ENCODE measurements around the gene CYBC1.
"Not testable (repeated sequence)": the region's sequence is repeated elsewhere in the genome, so short reads cannot be mapped to it uniquely, and the experiment has no call there.

CYBC1 gene

GRCh38 chr17:82432017-82432416 is 18.5 kb downstream of the CYBC1 start:
- DNase-seq: no peak

- DNase-seq: no peak
Measured at GRCh38 chr17:82429824-82430223, 20.7 kb downstream of the CYBC1 start.

- no peak for DNase-seq
Measured at GRCh38 chr17:82428546-82428945, 22.0 kb downstream of the CYBC1 start.

DNA sequence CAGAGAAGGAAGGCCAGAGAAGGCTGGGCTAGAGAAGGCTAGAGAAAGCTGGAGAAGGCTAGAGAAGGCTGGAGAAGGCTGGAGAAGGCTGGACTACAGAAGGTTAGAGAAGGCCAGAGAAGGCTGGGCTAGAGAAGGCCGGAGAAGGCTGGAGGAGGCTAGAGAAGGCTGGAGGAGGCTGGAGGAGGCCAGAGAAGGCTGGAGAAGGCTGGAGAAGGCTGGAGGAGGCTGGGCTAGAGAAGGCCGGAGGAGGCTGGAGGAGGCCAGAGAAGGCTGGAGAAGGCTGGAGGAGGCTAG is 25.7 kb downstream of the CYBC1 start:
- DNase-seq: no peak

DNA sequence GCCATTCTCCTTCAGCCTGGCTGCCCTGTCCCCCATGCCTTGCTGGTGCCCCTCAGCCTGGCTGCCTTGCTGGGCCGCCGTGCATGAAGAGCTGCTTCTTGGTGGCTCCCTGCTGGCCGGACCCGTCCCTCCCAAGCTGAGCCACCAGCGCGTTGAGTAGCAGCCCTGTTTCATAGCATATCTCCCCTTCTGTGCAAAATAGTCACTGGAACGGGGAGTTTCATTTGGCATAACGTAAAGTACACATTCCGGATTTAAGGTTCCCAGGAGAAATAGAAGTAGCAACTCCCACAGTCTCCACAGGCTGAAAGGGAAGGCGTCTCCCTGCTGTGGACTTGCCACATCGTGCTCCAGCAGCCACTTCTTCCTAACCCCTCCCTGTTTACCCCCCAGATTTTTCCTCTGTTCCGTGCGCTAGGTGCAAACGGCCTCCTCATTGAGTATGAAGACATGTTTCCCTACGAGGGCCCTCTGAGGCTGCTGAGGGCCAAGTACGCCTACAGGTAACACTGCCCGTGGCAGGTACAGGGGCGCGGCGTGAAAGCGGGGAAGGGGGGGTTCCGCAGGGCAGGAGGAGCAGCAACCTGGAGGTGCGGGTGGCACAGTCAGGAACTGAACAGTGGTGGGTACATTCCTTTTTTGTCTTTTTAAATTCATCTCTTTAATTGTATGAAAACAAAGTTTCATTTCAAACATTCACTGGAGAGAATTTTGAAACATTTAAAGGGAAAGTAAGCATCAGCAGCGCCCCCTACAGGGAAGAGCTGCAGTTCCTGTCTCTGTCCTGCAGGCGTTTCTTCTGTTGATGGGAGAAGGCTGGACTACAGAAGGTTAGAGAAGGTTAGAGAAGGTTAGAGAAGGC is 26.3 kb downstream of the CYBC1 start:
- DNase-seq: peak; percentile 46

- DNase-seq: no peak
Measured at GRCh38 chr17:82419540-82419939, 31.0 kb downstream of the CYBC1 start.

DNA sequence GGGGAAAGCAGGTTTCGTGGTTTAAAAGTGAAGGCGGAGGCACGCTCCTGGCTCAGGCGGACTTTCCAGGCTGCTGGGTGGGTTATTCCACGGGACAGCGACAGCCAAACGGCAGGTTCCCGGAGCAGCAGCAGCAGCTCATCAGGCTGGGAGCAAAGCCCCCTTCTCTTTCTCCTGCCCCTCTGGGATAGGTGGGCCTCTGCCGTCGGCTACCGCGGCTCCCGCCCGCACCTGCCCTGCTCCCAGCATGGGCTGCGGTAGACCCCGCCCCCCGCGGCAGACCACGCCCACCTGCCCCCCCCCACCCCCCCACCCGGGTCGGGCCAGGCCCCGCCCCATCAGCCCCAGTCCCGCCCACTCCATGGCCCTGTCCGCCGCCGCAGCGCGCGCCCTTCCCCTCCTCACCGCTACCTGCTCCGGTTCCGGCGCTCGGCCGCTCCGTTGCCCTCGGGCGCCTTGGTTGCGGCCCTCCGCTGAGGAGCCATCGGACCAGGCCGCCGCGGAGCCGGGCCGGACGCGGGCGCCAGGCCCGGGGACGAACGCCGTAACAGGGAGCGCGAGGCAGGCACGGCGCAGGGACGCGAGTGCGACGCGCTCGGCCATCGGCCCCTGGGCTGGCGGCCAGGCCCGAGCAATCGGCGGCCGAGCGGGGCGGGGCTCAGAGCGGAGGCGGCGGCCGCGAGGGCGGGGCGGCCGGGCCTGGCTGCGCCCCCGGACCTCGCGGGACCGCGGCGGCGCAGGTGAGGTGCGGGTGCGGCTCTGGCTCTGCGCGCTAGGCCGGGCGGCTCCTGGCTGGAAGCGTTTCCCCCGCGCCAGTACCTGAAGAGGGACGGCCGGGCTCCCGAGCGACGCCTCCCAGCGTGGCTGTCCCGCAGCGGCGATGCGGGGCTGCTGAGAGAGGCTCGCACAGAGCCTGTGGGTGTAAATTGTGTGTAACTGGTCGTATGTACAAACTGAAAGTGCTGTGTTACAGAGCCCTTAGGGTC is 32.3 kb downstream of the CYBC1 start, which contains the start of the genes HEXD and OGFOD3:
Gene HEXD, plus strand, starts transcription at position 347 of the 986 bp plus-strand sequence. CDS start 1,453 bp downstream, outside the sequence.
Gene OGFOD3, minus strand, starts transcription at position 586 of the 986 bp plus-strand sequence. Its CDS starts 101 bp downstream, at position 485.
- peak; percentile 80 for DNase-seq

GRCh38 chr17:82416771-82417170 is 33.8 kb downstream of the CYBC1 start:
- no peak for DNase-seq

DNA sequence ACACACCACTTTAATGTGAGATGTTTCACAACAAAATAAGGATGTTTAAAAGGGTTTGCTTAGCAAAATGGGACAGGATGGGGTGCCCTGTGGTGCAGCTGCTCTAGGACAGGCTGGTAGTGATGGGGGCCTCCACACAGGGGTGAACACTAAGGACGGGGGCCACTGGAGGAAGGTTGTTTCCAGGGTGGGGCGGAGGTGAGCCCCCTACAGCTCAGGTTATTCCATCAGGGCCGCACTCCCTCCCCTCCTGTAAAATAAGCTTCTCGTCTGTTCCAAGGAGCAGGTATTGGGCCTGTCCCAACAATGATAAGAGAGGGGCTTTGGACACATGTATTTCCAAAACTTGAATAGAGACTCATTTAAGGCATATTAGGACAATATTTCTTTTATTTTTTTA is 34.3 kb downstream of the CYBC1 start:
- no peak for DNase-seq

DNA sequence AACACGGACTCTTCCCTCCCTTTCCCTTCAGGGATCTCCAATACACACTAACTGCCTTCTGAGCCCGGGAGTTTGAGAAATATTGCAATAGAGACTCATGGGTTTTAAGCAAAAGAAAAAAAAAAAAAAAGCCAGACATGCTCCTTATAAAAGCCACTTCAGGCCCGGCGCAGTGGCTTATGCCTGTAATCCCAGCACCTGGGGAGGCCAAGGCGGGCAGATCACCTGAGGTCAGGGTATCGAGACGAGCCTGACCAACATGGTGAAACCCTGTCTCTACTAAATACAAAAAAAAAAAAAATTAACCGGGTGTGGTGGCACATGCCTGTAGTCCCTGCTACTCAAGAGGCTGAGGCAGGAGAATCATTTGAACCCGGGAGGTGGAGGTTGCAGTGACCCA is 34.8 kb downstream of the CYBC1 start:
- no peak for DNase-seq

DNA sequence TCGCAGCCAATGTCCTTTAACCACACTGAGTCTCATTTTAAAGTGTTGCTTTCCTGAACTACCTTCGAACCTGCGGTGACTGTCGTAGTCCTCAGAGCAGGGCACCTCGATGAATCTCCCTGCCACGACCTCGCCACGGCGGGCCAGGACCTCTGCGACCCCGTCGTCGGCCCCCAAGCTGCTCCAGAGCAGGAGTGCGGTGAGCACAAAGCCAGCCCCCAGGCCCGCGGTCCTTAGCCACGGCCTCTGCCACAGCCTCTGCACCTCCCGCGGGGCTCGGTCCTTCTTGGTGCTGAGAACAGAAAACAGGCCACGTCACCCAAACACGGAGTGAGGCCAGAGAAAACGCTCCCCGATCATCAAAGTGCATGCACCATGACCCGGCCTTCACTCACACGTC is 35.2 kb downstream of the CYBC1 start:
- DNase-seq: no peak

- DNase-seq: peak; percentile 70
Measured at GRCh38 chr17:82414548-82415281, 35.8 kb downstream of the CYBC1 start.

DNA sequence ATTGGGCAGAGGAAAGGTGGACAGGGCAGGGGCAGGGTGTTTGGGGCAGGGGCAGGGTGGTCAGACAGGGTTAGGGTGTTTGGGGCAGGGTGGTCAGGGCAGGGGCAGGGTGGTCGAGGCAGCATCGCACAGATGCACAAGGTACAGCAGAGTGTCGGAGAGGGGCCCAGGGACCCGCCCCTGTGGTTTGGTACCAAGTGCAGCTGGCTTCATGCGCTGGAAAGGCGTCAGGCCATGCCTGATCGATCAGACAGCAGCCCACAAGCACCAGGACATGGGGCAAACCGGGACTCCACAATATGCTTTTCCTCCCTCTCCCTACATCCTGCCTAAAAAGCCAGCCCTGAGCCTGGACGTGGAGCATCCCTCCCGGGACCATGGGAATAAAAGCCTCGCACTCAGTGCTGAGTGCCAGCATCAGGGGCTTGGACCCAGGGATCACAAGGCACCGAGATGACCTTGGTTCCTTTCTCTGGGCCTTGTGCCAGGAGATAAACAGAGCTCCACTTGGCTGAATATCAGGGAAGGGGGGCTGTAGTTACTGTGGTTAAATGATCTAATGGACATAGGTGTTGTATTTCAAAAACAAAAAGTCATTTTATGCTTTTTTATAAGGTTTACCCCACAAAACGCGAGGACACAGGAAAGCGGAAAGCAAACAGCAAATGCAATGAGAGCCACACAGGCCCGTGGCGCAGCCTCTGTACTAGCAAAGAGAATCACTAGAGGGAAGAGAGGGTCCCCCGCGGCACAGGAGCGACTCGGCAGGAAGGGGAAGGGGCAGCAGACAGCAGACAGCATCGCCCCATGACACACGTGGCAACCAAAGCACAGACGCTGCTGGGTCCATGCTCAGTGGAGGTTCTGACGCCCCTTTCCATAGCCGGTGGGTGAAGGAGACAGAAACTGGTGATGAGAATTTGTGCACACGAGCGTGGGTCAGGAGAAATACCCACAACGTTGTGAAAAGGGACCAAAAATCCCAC is 37.7 kb downstream of the CYBC1 start:
- DNase-seq: no peak

GRCh38 chr17:82412081-82412480 is 38.5 kb downstream of the CYBC1 start:
- DNase-seq: not testable (repeated sequence)

- DNase-seq: no peak
Measured at GRCh38 chr17:82411396-82412053, 39.0 kb downstream of the CYBC1 start.

DNA sequence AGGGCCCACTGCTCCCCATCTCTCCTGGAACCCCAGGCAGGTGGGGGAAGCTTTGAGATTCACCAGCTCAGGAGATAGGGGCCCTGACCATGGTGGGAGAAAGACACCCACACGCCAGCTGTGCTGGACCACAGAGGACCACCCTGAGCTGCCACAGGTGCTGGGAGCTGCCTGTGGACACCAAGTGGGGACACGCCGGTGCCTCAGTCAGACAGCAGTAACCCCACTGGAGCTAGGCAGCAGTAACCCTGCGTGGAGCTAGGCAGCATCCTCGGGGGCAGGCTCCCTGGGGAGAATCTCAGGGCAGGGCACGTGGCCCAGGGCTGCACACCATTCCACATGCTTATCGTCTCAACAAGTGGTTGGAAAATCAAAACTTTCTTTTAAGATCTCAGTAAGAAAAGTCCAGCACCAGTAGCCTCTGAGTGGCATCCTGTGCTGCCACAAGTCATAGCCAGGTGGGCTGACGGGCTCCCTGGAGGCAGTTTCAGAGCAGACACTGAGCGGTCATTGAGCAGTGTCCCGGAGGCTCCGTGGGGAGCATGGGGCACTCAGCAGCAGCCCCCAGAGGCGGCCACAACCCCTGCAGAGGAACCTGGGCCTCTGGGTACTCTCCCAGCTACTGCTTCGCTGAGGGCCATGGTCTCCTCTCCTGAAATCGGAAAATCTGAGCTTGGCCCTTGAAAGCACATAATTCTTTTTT is 40.4 kb downstream of the CYBC1 start:
- no peak for DNase-seq

DNA sequence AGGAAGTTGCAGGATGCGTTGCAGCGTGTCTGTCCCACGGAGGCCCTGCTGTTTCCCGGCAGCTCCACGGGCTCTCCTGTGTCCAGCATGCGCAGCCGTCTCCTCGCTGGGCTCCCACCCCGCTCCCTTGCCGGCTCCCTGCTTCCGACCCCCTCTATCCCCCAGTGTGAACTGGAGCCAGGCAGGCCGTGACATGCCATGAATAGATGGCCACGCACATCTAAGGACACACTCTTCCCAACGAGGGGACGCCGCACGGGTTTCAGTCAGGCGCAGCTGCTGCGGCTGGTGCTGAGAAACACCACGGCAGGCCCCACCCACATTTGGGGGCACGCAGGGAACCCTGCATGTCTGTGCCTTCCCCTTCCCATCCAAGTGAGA is 41.6 kb downstream of the CYBC1 start:
- DNase-seq: no peak

GRCh38 chr17:82408288-82408937 is 42.1 kb downstream of the CYBC1 start:
- no peak for DNase-seq

DNA sequence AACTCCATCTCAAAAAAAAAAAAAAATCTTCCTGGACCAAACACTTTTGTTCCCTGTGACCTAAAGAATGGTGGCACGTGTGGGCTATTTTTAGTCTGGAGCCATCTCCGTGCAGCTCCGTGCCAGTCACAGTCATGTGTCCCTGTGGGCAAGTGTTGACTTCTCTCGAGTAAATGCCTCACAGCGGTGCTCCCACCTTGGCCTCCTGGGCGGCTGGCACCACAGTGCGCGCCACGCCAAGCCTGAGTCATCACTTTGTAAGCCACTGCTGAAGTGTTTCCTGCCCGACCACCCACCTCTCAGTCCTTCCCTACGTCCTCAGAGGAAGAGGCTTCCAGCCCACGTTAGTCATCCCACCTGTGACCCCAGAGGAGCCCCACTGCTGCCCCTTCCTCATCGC is 43.3 kb downstream of the CYBC1 start:
- DNase-seq: no peak

GRCh38 chr17:82406131-82406671 is 44.4 kb downstream of the CYBC1 start:
- no peak for DNase-seq

All from activated gamma-delta T cell treated with Interleukin-2 at 50 U/mL for 16 hours (primary cell).